ENCODE data around the gene LYPD6.

DNA sequence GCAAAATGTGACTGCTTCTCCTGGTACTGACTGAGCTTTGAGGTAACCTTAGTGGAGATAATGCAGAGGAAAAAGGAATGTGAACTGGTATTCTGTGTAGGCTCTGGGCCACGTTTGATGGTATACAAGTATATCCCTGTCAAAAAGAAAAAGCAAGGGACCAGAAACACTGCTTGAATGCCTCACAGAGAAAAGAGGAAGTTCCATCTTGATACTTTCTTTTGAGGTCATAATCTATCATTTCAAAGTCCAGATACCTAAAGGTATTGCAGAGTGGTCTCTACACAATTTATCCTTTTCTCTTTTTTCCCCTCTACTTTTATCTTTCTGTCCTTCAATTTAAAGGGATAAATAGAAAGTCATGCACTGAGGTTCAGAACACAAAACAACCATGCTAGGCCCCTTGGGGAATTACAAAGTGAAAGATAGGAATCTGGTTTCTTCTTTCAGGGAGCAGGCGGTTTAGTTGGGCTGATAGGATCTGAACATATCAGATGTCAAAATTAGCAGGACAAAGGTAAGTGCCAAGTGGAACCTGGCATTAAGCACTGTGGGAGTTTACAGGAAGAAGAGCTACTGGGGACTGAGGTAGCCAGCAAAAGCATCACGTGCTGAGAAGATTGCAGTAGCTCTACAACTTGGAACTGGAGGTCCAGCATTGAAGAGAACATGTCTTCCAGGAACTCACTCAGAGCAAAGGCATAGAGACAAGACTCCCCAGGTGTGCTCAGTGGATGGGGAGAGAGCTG is 121.2 kb downstream of the LYPD6 start:
- TF ChIP-seq KAT8 (IDR thresholded peaks at IDR 0.05; ENCODE audit: low read depth) (no peak), RAD51 (IDR thresholded peaks at IDR 0.05; ENCODE audit: borderline replicate concordance, low read depth) (no peak), JUN (IDR thresholded peaks at IDR 0.05; ENCODE audit: borderline replicate concordance, low read depth, low read length) (no peak), JUN (CRISPR knock-in tag; IDR thresholded peaks at IDR 0.05; ENCODE audit: borderline replicate concordance) (no peak), TCF7L2 (IDR thresholded peaks at IDR 0.05; ENCODE audit: low read depth, low read length) (no peak), DPF2 (IDR thresholded peaks at IDR 0.05) (no peak), ZZZ3 (IDR thresholded peaks at IDR 0.05) (no peak), POLR2A (conservative IDR thresholded peaks at IDR 0.05) (no peak), POLR2AphosphoS5 (IDR thresholded peaks at IDR 0.05; ENCODE audit: control insufficient read depth, insufficient read depth, low read depth, low read length) (no peak), ZNF274 (IDR thresholded peaks at IDR 0.05; ENCODE audit: borderline replicate concordance, low read depth, low read length) (no peak)
- TF ChIP-seq, protein P1, sequence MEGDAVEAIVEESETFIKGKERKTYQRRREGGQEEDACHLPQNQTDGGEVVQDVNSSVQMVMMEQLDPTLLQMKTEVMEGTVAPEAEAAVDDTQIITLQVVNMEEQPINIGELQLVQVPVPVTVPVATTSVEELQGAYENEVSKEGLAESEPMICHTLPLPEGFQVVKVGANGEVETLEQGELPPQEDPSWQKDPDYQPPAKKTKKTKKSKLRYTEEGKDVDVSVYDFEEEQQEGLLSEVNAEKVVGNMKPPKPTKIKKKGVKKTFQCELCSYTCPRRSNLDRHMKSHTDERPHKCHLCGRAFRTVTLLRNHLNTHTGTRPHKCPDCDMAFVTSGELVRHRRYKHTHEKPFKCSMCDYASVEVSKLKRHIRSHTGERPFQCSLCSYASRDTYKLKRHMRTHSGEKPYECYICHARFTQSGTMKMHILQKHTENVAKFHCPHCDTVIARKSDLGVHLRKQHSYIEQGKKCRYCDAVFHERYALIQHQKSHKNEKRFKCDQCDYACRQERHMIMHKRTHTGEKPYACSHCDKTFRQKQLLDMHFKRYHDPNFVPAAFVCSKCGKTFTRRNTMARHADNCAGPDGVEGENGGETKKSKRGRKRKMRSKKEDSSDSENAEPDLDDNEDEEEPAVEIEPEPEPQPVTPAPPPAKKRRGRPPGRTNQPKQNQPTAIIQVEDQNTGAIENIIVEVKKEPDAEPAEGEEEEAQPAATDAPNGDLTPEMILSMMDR (IDR thresholded peaks at IDR 0.05 in 2 of 3, conservative IDR thresholded peaks at IDR 0.05 in 1 of 3; ENCODE audit: insufficient read depth in 2 of 3, low read depth in 1 of 3, low read length in 3 of 3), result no peak
- TF ChIP-seq, protein P2, sequence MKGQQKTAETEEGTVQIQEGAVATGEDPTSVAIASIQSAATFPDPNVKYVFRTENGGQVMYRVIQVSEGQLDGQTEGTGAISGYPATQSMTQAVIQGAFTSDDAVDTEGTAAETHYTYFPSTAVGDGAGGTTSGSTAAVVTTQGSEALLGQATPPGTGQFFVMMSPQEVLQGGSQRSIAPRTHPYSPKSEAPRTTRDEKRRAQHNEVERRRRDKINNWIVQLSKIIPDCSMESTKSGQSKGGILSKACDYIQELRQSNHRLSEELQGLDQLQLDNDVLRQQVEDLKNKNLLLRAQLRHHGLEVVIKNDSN (CRISPR knock-in tag; IDR thresholded peaks at IDR 0.05), result no peak
- TF ChIP-seq, protein P3, sequence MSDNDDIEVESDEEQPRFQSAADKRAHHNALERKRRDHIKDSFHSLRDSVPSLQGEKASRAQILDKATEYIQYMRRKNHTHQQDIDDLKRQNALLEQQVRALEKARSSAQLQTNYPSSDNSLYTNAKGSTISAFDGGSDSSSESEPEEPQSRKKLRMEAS (CRISPR knock-in tag; IDR thresholded peaks at IDR 0.05), result no peak
